ENCODE results near the gene UBXN7. TPM values are rescaled to one million over a fixed set of nuclear protein-coding genes. Genes with fewer than 3 reads are reported as not detected.
"Not testable (repeated sequence)": the region's sequence is repeated elsewhere in the genome, so short reads cannot be mapped to it uniquely, and the experiment has no call there.

UBXN7 gene
- total and polyA plus RNA-seq, 2 of the 8 experiments (the other 6 are each of a cell fraction or from before 2014, with no cell fraction given) = 18.5 to 109 TPM

DNA sequence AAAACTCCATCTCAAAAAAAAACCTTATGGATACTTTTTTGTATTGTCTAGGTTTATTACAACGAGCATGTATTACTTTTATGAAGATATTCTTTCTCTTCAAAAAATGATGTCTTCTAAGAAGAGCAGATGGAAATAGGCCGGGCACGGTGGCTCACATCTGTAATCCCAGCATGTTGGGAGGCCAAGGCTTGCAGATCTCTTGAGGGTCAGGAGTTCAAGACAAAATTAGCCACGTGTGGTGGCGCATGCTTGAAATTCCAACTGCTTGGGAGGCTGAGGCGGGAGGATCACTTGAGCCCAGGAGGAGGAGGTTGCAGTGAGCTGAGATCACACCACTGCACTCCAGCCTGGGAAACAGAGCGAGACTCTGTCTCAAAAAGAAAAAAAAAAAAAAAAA, 118.1 kb downstream of the UBXN7 start:
- POLR2A ChIA-PET (ENCODE audit: partially characterized antibody); H3K56ac ChIP-seq (replicated peaks; ENCODE audit: insufficient read length, low read depth, low read length); FAIRE-seq; H4K5ac ChIP-seq (ENCODE audit: insufficient read length, low read depth, low read length); DNase-seq (ENCODE audit: low read depth in 1 of 2, low spot score in 2 of 2); H3K27me3 ChIP-seq (replicated peaks in 1 of 4; ENCODE audit: control insufficient read depth in 3 of 4, extremely low read depth in 1 of 4, insufficient read depth in 3 of 4, low read length in 3 of 4); H3K79me2 ChIP-seq (ENCODE audit: control insufficient read depth in 1 of 2, insufficient read depth in 2 of 2, low read length in 2 of 2); H3K4me3 ChIP-seq (ENCODE audit: extremely low read depth in 1 of 4, insufficient read depth in 2 of 4, low read depth in 3 of 4, low read length in 4 of 4); H3K36me3 ChIP-seq (ENCODE audit: control insufficient read depth in 2 of 4, insufficient read depth in 4 of 4, low read length in 3 of 4); H2BK120ac ChIP-seq (replicated peaks; ENCODE audit: low read depth, low read length); H3K79me1 ChIP-seq (ENCODE audit: low read depth, low read length); H3K4ac ChIP-seq (replicated peaks; ENCODE audit: insufficient read length, low read depth, low read length); H3K27ac ChIP-seq (ENCODE audit: low read depth, low read length); H2BK5ac ChIP-seq (ENCODE audit: low read depth, low read length); H4K91ac ChIP-seq (replicated peaks; ENCODE audit: insufficient read length, low read length); H4K20me1 ChIP-seq (replicated peaks in 1 of 2; ENCODE audit: control insufficient read depth in 1 of 2, insufficient read depth in 2 of 2, low read length in 2 of 2); H3K4me1 ChIP-seq (replicated peaks in 1 of 4; ENCODE audit: control insufficient read depth in 3 of 4, insufficient read depth in 4 of 4, low read length in 3 of 4); H3K14ac ChIP-seq (ENCODE audit: insufficient read length); H3K23ac ChIP-seq (ENCODE audit: insufficient read length); H3K4me2 ChIP-seq (ENCODE audit: insufficient read depth in 1 of 2, low read depth in 2 of 2, low read length in 2 of 2); H3K23me2 ChIP-seq (ENCODE audit: low read depth, low read length); H2BK20ac ChIP-seq (ENCODE audit: low read length); H3K9me3 ChIP-seq (ENCODE audit: insufficient read depth in 2 of 2, low read depth in 1 of 2, low read length in 1 of 2); H2BK12ac ChIP-seq (ENCODE audit: low read depth, low read length); H4K8ac ChIP-seq (ENCODE audit: extremely low read depth, insufficient read depth, low read length); H2BK15ac ChIP-seq (ENCODE audit: low read length); H2AK5ac ChIP-seq (ENCODE audit: low read depth, low read length); H2AFZ ChIP-seq (ENCODE audit: low read length); H3K9ac ChIP-seq (replicated peaks in 1 of 4; ENCODE audit: extremely low read depth in 1 of 4, low read depth in 3 of 4, low read length in 3 of 4); H3K18ac ChIP-seq (ENCODE audit: extremely low read depth, low read length): not testable (repeated sequence)
- CTCF ChIA-PET (ENCODE audit: partially characterized antibody) = interaction anchor here (4.2 kb wide), 1 partner anchor 10 kb away, joined by 19 read pairs; no protein-coding TSS in a partner anchor
- WGBS, 2 experiments (ENCODE audit: extremely low coverage in 1 of 2, insufficient coverage in 1 of 2, insufficient read length in 1 of 2, insufficient replicate concordance in 2 of 2, low coverage in 1 of 2, low lambda C conversion rate in 2 of 2, missing lambda C conversion rate in 1 of 2) = 97% methylated on average over 6 of the region's 7 CpGs; no CpG with 5 or more reads in 1 of the 2 experiments

DNA sequence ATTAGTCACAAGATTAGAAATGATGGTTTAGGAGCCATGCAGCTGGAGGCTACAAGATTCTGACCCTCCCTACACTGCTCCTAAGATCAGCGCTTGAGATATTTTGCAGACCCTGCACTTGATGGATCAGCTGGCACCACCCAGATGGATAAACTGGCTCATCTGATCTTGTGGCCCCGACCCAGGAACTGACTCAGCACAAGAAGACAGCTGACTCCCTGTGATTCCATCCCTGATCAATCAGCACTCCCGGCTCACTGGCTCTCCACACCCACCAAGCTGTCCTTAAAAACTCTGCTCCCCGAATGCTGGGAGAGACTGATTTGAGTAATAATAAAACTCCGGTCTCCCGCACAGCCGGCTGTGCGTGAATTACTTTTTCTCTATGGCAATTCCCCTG, 129.3 kb downstream of the UBXN7 start:
- H4K8ac ChIP-seq (ENCODE audit: extremely low read depth, insufficient read depth, low read length); DNase-seq (ENCODE audit: low read depth in 1 of 2, low spot score in 2 of 2); H2BK12ac ChIP-seq (ENCODE audit: low read depth, low read length); H2BK20ac ChIP-seq (ENCODE audit: low read length); H3K23me2 ChIP-seq (ENCODE audit: low read depth, low read length); H2AFZ ChIP-seq (ENCODE audit: low read length); H3K18ac ChIP-seq (ENCODE audit: extremely low read depth, low read length); H3K27me3 ChIP-seq (replicated peaks in 1 of 4; ENCODE audit: control insufficient read depth in 3 of 4, extremely low read depth in 1 of 4, insufficient read depth in 3 of 4, low read length in 3 of 4); H2BK15ac ChIP-seq (ENCODE audit: low read length); POLR2A ChIA-PET (ENCODE audit: partially characterized antibody); H3K79me2 ChIP-seq (ENCODE audit: control insufficient read depth in 1 of 2, insufficient read depth in 2 of 2, low read length in 2 of 2); H3K14ac ChIP-seq (ENCODE audit: insufficient read length); H3K4me3 ChIP-seq (ENCODE audit: extremely low read depth in 1 of 4, insufficient read depth in 2 of 4, low read depth in 3 of 4, low read length in 4 of 4); H3K23ac ChIP-seq (ENCODE audit: insufficient read length); H3K9ac ChIP-seq (replicated peaks in 1 of 4; ENCODE audit: extremely low read depth in 1 of 4, low read depth in 3 of 4, low read length in 3 of 4); H4K5ac ChIP-seq (ENCODE audit: insufficient read length, low read depth, low read length); H3K9me3 ChIP-seq (ENCODE audit: insufficient read depth in 2 of 2, low read depth in 1 of 2, low read length in 1 of 2); H3K4me1 ChIP-seq (replicated peaks in 1 of 4; ENCODE audit: control insufficient read depth in 3 of 4, insufficient read depth in 4 of 4, low read length in 3 of 4); H3K4ac ChIP-seq (replicated peaks; ENCODE audit: insufficient read length, low read depth, low read length); H2BK120ac ChIP-seq (replicated peaks; ENCODE audit: low read depth, low read length); H3K4me2 ChIP-seq (ENCODE audit: insufficient read depth in 1 of 2, low read depth in 2 of 2, low read length in 2 of 2); H4K91ac ChIP-seq (replicated peaks; ENCODE audit: insufficient read length, low read length); H3K56ac ChIP-seq (replicated peaks; ENCODE audit: insufficient read length, low read depth, low read length); H3K27ac ChIP-seq (ENCODE audit: low read depth, low read length); H2AK5ac ChIP-seq (ENCODE audit: low read depth, low read length); H3K79me1 ChIP-seq (ENCODE audit: low read depth, low read length); H2BK5ac ChIP-seq (ENCODE audit: low read depth, low read length); FAIRE-seq; H4K20me1 ChIP-seq (replicated peaks in 1 of 2; ENCODE audit: control insufficient read depth in 1 of 2, insufficient read depth in 2 of 2, low read length in 2 of 2); H3K36me3 ChIP-seq (ENCODE audit: control insufficient read depth in 2 of 4, insufficient read depth in 4 of 4, low read length in 3 of 4): not testable (repeated sequence)
- 87% methylated on average over 7 of the region's 8 CpGs; no CpG with 5 or more reads in 1 of the 2 experiments for WGBS, 2 experiments (ENCODE audit: extremely low coverage in 1 of 2, insufficient coverage in 1 of 2, insufficient read length in 1 of 2, insufficient replicate concordance in 2 of 2, low coverage in 1 of 2, low lambda C conversion rate in 2 of 2, missing lambda C conversion rate in 1 of 2)
- CTCF ChIA-PET (ENCODE audit: partially characterized antibody) = interaction anchor here (1.0 kb wide), 1 partner anchor 21 kb away, joined by 3 read pairs; no protein-coding TSS in a partner anchor

All from H1 (cell line).